Measurements from ENCODE around the gene NRBF2.

GRCh38 chr10:63129888-63130287 is 3.2 kb upstream of the NRBF2 start:
- no peak for TF ChIP-seq CTCF (conservative IDR thresholded peaks at IDR 0.05; ENCODE audit: low read length)
- no peak for TF ChIP-seq EZH2phosphoT487 (IDR thresholded peaks at IDR 0.05; ENCODE audit: borderline replicate concordance)
